ENCODE data around the gene KLHL30.

KLHL30 gene, protein sequence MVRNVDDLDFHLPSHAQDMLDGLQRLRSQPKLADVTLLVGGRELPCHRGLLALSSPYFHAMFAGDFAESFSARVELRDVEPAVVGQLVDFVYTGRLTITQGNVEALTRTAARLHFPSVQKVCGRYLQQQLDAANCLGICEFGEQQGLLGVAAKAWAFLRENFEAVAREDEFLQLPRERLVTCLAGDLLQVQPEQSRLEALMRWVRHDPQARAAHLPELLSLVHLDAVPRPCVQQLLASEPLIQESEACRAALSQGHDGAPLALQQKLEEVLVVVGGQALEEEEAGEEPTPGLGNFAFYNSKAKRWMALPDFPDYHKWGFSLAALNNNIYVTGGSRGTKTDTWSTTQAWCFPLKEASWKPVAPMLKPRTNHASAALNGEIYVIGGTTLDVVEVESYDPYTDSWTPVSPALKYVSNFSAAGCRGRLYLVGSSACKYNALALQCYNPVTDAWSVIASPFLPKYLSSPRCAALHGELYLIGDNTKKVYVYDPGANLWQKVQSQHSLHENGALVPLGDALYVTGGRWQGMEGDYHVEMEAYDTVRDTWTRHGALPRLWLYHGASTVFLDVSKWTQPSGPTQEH

DNA sequence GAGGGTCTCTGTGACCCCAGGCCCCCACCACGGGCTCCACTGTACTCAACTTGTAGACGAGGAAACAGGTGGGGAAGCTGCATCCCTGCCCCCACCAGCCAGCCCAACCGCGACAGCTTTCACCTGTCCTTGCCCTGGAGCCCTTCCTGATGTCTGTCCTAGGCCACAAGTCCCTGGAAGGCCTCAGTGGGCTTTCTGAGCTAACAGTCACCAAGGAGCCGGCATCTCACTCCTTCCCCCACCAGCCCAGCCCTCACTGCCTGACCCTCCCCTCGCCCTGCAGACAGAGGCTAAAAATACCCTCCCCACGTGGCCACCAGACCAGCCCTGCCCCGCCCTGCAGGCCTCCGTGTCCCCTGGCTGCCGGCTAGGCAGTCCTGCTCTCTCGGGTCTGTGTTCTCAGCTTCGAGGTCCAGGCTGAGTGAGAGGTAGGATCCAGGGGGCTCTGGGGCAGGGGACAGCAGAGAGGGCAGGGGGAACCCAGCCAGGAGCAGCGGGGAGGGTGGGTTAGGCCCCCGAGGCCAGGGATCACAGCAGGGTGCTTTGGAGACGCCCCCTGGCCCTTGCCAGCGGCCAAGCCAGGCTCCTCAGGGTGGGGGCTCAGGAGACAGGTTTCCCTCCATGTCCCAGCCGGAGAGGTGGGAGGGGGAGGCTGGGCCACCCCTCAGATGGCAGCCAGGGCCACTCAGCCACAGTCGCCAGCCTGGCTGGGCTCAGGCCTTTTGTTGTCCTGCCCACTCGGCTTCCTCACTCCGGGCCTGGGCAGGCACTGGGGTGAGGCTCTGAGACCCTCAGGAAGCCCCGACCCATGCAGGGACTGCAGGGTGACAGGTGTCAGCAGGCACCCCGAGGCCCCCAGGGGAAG, at the start of gene KLHL30:
TSS of gene KLHL30 (plus strand) at position 338 of the 865 bp plus-strand sequence. CDS start 2,087 bp downstream, outside the sequence.
- no peak for DNase-seq (ENCODE audit: low read depth in 4 of 4, low spot score in 1 of 4)

DNA sequence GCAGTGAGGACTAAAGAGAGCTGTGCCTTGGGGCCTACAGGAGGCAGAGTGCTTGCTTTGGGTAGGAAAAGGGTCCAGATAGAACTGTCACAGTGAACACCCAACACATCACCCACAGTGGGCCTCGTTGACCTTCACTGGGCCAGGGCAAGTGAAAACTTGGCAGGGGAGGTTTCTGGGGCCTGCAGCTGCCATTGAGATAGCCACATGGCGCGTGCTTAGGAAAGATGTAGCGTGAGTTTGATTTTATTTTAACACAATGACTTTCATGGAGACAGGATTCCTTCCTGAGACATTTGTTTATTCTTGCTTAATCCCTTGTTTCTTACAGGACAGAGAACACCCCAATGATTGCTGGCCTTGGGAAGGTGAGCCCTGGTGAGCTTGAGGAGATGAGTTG, 47.6 kb upstream of the KLHL30 start:
- DNase-seq (ENCODE audit: low read depth in 4 of 4, low spot score in 1 of 4) = no peak

DNA sequence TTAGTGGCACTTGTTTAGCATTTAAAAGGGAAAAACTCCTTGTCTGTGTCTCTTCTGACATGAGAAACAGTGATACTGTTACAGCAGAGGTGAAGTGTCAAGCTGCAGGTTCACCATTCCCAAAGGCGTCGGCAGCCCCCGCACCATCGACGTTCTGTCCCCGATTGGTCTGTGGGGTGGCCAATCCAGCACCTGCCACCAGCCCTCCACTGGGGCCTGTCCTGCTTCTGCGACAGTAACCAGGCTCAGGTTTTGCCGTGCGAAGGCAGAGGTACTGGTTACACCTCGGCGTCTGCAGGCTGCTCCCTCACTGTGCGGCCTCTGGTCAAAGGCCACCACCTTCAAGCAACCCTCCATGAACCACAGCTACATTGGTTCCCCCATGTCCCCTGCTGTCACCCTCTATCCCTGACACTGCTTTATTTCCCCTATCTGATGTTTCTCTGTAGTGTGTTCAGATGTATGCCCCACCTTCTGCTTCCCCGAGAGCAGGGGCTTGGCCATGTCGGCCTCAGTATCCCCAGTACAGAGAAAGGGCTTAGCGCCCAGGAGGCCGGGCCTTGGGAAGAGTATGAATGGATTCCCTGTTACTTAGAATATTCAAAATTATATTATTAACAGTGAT, 46.9 kb upstream of the KLHL30 start:
- DNase-seq (ENCODE audit: low read depth in 4 of 4, low spot score in 1 of 4) = no peak

DNA sequence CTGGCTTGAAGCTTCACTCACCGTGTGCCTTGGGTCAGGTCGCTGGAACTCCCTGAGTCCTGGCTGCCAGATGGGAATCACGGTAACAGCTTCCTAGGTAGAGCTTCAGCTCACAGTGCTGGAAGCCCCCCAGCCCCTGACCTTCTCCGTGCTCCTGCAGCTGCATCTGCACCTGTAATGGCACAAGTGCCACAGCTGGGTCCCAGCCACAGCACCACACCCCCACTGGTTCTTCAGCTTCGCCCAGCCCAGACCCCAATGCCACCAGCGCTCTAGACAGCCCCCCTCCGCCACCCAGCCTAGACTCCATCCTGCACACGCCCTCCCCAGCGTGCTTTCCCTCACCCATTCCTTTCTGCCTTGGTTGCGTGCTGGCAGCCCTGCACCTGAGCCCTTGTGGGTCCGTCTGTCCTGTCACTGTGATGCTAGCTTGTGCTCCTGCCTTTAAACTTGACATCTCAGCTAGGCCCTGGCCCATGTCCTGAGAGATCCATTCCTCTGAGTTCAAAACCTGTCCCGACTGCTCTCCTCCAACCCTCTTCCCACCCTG, 45.9 kb upstream of the KLHL30 start:
- no peak for DNase-seq (ENCODE audit: low read depth in 4 of 4, low spot score in 1 of 4)

DNA sequence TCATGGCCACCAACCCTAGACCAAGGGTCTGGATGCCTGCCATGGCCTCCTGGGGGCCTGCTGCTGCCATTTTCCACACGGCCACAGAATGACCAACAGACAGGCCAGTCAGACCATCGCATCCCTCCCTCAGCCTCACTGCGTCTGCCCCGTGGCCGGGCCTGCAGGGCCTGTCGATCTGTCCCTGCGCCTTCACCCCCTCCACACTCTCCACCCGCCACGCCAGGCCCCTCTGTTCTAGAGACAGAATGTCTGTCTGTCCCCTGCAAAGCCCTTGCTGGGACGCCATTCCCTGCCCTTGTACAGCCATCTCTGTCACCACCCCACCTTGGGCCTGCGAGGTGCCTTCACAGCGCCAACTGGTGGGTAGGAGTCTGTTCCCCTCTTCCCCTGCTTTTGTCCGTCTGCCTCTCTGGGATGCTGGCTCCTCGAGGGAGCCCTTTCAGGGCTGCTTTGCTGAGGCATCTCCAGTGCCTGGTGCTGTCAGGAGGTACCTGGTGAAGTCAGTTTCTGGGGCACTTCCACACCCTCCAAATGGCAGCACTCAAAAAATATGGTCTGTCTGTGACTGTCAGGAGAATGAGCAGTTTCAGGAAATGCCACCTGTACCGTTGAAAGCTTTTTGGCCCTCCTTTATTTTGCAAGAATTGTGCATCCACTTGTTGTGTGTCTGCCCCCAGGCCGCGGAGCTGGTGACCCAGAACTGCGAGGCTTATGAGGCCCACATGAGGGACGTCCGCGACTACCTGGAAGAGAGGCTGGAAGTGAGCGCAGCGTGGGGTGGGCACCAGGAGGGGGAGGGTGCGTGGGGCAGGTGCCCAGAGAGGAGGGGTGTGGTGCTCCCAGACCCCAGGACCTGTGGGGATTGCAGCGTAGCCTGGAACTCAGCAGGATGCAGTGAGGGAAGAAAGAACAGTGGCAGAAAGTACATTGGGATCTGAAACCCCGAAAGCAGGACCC, 45.0 kb upstream of the KLHL30 start:
- DNase-seq (ENCODE audit: low read depth in 4 of 4, low spot score in 1 of 4) = no peak

DNA sequence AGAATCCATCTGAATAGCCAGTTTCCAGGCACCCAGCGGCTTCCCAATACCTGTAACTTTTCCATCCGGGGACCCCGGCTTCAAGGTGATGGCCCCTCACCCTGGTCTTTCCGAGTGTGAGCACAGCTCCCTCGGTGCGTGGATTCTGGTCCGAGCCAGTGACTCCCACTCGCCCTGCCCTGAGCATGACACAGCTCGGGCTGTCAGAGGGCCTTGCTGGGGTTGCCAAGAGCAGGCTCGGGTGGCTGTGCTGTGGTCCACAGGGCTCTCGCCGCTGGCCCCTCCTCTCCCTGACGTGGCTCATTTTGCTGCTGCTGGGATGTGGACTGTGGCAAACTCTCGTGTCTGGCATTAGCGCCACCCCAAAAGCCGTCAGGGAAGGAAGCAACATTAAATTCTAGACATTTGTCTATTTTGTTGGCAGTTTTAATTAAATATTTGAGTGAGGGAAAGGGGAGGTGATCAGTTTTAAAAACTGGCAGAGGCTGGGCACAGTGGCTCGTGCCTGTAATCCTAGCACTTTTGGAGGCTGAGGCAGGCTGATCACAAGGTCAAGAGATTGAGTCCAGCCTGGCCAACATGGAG, 43.9 kb upstream of the KLHL30 start:
- DNase-seq (ENCODE audit: low read depth in 4 of 4, low spot score in 1 of 4) = no peak

DNA sequence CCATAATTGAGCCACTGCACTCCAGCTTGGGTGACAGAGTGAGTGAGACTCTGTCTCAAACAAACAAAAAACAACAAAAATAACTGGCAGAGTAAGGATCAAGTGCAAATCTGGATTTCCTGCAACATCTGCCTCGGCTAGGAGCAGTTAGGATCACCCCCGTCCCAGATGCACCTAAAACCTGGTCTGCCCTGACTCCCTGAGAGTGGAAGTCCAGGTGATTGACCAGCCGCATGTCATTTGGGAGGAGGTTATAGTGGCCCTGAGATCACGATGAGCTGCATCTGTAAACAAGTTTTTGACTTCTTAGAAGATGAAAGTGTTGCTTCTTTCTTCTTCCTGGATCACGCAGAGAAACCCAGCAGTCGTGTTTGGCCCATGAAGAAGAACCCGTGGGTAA, 43.3 kb upstream of the KLHL30 start:
- no peak for DNase-seq (ENCODE audit: low read depth in 4 of 4, low spot score in 1 of 4)

DNA sequence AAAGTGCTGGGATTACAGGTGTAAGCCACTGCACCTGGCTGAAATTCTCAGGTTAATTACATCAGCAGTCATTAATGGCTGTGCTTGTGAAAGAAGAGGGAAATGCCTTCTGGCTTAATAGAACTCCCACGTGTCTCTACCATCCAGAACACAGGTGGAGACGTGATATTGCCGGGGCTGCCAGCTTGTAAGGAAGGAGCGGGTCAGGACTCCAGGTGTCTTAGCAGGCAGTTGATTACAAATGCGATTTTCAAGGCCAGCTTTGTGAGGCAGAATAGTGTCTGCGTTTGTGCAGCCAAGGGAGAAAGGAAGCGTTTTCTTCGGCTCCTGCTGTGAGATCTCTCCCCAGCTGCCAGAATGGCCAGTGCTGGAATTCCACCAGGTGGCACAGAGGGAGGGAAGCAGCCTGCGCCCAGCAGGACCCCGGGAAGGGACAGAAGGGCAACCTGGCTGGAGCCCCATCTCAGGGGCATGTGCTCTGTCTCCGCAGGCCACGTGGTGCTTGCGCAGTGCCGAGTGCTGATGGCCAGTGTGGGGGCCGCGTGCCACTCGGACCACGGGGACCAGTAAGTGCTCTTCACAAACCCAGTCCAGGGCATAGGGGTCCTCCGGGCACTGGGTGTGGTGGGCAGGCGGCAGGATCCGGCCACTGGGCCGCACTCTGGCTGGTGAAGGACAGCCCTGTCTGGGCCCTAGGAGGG, 42.0 kb upstream of the KLHL30 start:
- no peak for DNase-seq (ENCODE audit: low read depth in 4 of 4, low spot score in 1 of 4)

DNA sequence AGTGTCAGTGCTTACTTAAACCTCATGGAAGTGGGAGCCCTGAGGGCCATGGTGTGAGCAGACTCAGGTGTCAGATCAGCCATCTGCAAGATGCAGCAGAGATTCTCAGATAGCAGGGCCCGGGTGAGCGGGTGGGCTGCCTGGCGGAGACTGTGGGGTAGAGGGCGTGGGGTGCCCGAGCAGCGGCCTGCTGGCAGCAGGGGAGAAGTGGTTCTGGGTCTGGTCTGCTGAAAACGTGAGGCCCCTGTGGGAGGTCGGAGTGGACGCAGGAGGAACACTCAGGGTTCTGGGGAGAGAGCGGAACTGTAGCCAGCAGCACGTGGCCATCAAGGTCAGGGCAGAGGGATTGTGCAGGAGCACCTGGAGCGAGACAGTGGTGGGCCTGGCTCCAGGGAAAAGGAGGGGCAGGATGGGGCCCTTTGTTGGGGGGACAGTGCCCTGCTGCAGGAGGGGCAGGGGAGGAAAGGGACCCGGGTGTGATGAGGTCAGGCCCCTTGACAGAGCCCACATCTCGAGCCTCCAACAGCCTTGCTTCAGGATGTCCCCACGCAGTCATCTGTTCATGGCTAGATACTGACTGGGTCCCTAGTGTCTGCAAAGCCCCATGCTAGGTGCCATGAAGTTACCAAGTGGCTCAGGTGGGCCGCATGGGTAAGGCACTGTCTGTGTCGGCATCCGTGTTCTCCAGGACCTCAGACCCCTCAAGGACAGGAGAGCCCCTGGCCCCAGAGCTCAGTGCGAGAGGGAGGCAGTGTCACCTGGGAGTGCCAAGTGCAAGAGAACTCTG, 41.1 kb upstream of the KLHL30 start:
- DNase-seq (ENCODE audit: low read depth in 4 of 4, low spot score in 1 of 4) = no peak

DNA sequence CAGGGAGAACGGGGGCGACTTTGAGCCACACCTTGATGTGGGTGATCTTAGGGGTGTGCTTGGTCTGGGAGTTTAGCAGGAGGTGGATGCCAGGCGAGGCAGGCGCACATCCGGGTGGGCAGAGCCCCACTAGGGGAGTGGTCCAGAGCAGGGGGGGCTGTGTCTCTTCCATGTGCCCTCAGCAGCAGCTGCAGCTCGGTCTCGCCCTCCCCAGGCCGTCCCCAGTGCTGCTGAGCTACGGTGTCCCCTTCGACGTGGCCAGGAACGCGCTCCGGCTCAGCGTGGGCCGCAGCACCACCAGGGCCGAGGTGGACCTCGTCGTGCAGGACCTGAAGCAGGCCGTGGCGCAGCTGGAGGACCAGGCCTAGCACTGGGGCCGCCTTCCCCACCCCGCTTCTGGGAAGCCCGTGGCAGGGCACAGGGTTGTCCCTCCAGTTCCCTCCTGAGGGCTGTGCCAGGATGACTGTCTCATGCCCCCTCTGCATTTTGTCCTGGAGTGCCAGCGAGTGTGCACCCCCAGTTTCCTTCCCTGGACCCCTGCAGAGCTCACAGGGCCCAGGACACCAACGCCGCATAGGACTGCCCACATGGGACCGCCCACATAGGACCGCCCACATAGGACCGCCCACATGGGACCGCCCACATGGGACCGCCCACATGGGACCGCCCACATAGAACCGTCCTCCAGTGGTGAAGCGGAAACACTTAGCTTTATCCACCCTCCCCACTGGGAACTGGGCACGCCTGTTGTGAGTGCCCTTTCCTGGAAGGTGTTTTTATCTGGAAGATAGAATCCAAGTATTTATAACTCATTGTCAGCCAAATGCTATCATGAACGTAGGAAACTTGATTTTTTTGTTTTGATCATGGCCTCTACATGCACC, 40.2 kb upstream of the KLHL30 start:
- DNase-seq (ENCODE audit: low read depth in 4 of 4, low spot score in 1 of 4) = no peak

DNA sequence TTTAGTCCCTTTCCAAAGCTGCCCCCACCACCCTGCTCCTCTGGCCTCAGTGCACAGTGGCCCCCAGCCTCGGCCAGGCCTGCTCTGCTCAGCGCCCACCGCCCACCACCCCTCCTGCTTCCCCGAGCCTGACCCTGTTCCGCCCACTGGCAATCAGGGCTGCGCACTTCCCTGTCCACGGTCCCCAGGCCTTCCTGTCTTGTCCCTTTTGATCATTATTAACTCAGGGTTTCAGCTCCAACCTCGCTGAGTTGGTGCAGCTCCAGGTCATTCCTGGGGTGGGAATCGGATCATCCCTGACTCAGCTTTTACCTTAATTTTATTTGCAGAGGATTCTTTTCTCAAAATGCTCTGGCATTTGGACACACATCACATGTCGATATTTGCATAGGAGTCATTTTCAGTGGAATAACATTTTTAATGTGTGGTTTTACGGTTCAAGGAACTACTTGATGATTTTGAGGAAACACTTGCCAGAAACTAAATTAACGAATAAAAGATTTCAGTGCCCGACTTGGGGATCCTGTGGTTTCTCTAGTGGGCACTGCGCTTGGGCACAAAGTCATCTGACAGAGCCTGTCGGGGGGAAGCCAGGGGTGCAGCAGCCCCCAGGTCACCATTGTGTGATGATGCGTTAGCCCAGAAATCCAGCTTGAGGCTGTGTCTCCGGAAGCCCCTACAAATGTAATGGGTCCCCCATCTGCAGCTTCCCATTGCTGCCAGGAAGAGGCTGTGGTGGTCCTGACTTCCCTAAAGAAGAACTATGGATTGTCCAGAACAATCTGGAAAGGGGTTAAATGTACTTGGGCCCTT, 39.4 kb upstream of the KLHL30 start:
- DNase-seq (ENCODE audit: low read depth in 4 of 4, low spot score in 1 of 4) = no peak

DNA sequence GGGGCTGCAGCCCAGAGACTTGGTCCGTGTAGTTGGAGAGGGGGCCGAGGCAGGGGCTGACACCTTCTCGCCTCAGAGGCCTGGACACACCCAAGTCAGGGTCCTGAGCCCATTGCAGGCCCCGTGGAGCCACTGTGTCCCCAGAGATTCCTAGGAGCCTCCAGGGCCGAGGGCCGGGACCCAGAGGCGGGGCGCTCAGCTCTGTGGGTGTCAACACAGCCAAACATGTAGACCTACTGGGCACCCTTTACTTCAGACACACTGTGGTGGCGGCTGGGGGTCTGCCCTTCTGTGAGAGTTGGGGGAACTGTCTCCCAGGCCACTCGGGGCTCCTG, 38.8 kb upstream of the KLHL30 start:
- DNase-seq (ENCODE audit: low read depth in 4 of 4, low spot score in 1 of 4) = no peak

DNA sequence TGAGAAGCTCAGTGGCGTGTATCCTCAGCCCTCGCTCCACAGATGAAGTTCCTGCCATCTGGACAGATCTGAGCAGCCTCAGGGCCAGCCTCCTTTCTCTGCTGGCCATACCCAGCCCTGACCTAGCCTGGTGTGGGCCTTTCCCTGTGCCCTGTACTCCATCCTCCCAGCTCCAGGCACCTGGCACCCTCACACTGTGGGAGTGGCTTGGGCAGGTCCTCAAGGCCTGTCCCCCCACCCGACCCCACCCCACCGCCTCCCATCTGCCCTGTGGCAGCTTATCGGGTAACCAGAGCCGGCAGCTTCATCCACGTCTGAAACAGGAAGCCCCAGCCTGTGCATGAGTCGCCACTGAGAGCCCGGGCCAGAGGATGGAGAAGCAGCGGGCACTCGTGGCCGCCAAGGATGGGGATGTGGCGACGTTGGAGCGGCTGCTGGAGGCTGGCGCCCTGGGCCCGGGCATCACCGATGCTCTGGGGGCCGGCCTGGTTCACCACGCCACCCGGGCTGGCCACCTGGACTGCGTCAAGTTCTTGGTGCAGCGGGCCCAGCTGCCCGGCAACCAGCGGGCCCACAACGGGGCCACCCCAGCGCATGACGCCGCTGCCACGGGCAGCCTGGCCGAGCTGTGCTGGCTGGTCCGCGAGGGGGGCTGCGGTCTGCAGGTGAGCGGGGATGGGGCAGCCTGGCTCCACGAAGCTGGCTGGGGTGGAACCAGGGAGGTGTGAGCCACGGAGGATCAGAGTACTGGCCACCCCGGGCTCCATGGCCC, 38.2 kb upstream of the KLHL30 start, which contains the start of gene ESPNL:
TSS of gene ESPNL (plus strand) at position 292 of the 772 bp plus-strand sequence. CDS start at position 372, 80 bp downstream.
- no peak for DNase-seq (ENCODE audit: low read depth in 4 of 4, low spot score in 1 of 4)

DNA sequence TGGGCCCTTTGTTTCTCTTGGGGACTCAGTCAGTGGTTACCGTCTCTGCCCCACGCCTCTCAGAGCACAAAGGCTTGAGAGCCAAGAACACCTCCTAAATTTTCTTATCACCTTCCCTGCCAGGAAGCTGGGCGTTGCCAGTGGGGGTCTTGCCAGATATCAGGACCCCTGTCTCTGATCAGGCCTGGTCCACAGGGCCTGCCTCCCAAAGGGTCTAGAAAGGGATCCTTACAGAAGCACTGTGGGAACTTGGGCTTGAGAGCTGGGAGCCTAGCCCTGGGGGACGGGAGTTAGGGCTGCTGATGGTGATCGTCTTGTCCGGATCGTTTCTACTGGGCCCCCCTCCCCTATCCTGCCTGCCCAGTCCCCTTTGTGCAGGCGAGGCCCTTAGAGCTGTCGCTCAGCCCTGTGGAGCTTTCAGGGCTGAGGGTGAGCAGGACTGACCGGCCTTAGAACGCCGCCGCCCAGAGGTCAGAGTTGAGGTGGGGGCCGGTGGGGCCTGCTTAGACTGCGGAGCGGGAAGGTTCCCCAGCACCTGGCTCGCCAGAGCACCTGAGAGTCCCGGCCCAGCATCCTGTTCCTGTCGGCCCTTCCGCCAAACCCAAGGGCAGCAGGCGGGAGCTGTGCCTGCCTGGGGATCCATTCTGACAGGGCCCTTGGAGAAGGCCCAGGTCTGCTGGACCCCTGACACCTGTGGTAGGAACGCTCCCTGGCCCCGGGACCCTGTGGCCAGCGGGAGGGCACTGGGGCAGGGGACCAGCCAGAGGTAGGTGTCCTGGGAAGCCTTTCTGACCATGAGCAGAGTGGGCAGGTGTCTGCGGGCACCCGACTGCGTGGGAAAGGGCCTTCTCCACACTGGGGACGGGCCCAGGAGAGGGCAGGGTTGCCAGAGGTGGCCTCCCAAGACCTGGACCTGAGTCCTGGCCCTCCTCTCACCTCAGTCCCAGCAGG, 37.4 kb upstream of the KLHL30 start:
- DNase-seq (ENCODE audit: low read depth in 4 of 4, low spot score in 1 of 4) = no peak

Measured in stimulated activated CD4-positive, alpha-beta T cell treated with anti-CD3 and anti-CD28 coated beads, Interleukin-1b, Interleukin-23, amount 100 ng/mL, for 24 hours (primary cell).